GM12878 (cell line): ENCODE data around the gene FAM170B. TPM values are rescaled to one million over a fixed set of nuclear protein-coding genes. Genes with fewer than 3 reads are reported as not detected.

ENCODE experiments used
- ATAC-seq: fragments of 200-7000 bp; cut with Tn5 transposase; 3 replicates; pipeline ENCODE4 v1.9.1; 2020; ENCODE audit warnings: mild to moderate bottlenecking, moderate library complexity
- BruUV-seq: library from RNA; stranded (reverse); fragments of 400-500 nt; replicated peaks from 2 replicates; lab custom pipeline; 2021; lab: Mats Ljungman, UMichigan
- CTCF ChIA-PET: fragments of 300-600 bp; sonication (Branson Sonifier 250); formaldehyde crosslinking; extraction: SDS; loops from one replicate; lab custom pipeline; 2021; ENCODE audit warnings: inconsistent platforms; lab: Yijun Ruan, JAX
- POLR2A ChIA-PET: fragments of 350-600 bp; formaldehyde crosslinking; extraction: SDS; loops from one replicate; lab custom pipeline; 2021; ENCODE audit warnings: inconsistent platforms; lab: Charles Lee
- RAD21 ChIA-PET: fragments of 300-600 bp; sonication (Branson Sonifier 250); formaldehyde crosslinking; loops from one replicate; lab custom pipeline; 2023; ENCODE audit warnings: antibody characterized with exemption; ENCODE audit not compliant: unreplicated experiment; lab: Charles Lee
- SMC1A ChIA-PET: fragments of 300-600 bp; sonication (Branson Sonifier 250); formaldehyde crosslinking; loops from one replicate; lab custom pipeline; 2023; ENCODE audit not compliant: unreplicated experiment, uncharacterized antibody; lab: Charles Lee
- DNase-seq: peaks from one replicate; pipeline ENCODE4 v3.0.0-alpha.2; 2011; ENCODE audit warnings: low read depth, low spot score
- FAIRE-seq: peaks from 3 replicates; lab custom pipeline; 2011; peaks lifted over from hg19 to GRCh38; lab: Jason Lieb, UNC
- H2AFZ ChIP-seq: 2 replicates; pipeline ENCODE4 v1.6.0; 2011; ENCODE audit warnings: low read depth, low read length, control low read depth; ENCODE audit not compliant: control insufficient read depth
- H3K27ac ChIP-seq: 2 replicates; pipeline ENCODE4 v1.5.1; 2011; ENCODE audit warnings: control low read depth; ENCODE audit not compliant: control insufficient read depth, insufficient read depth
- H3K27me3 ChIP-seq, 2 experiments: replicated peaks in 1 of 2; 2 replicates each; pipeline versions ENCODE4 v1.6.0 to v1.6.1; 2011; ENCODE audit warnings: low read length in 1 of 2; ENCODE audit not compliant: control insufficient read depth in 2 of 2, insufficient read depth in 2 of 2
- H3K36me3 ChIP-seq, 2 experiments: 2 replicates each; pipeline ENCODE4 v1.5.1; 2011; ENCODE audit warnings: low read length in 1 of 2; ENCODE audit not compliant: control insufficient read depth in 2 of 2, insufficient read depth in 2 of 2
- H3K4me1 ChIP-seq: 2 replicates; pipeline ENCODE4 v1.6.1; 2011; ENCODE audit warnings: mild to moderate bottlenecking, low read length, moderate library complexity, mixed read lengths; ENCODE audit not compliant: control insufficient read depth, insufficient read depth
- H3K4me2 ChIP-seq: 2 replicates; pipeline ENCODE4 v1.6.0; 2011; ENCODE audit warnings: control low read depth; ENCODE audit not compliant: control insufficient read depth, insufficient read depth
- H3K4me3 ChIP-seq: fragments of 200-600 bp; sonication (generic); 2 replicates; pipeline ENCODE4 v1.5.1; 2016
- H3K79me2 ChIP-seq: 2 replicates; pipeline ENCODE4 v1.6.0; 2011; ENCODE audit warnings: low read length; ENCODE audit not compliant: control insufficient read depth, insufficient read depth
- H3K9ac ChIP-seq: 2 replicates; pipeline ENCODE4 v1.8.0; 2011; ENCODE audit warnings: low read length, control low read depth, mixed read lengths; ENCODE audit not compliant: control insufficient read depth, insufficient read depth
- H3K9me3 ChIP-seq: replicated peaks from 3 replicates; pipeline ENCODE4 v1.5.1; 2011; ENCODE audit warnings: mild to moderate bottlenecking, low read length; ENCODE audit not compliant: control insufficient read depth, insufficient read depth
- H4K20me1 ChIP-seq: 2 replicates; pipeline ENCODE4 v1.6.0; 2011; ENCODE audit not compliant: control insufficient read depth, insufficient read depth
- DPF2 ChIP-seq: fragments of 450-650 bp; IDR thresholded peaks from 2 replicates; pipeline ENCODE4 v1.6.1; 2017; ENCODE audit warnings: mild to moderate bottlenecking
- IKZF1 ChIP-seq: fragments of 450-650 bp; conservative IDR thresholded peaks from 2 replicates; pipeline ENCODE4 v1.6.1; 2017; ENCODE audit warnings: antibody characterized with exemption, mild to moderate bottlenecking
- MTA2 ChIP-seq: fragments of 450-650 bp; IDR thresholded peaks from 2 replicates; pipeline ENCODE4 v1.6.1; 2016; ENCODE audit warnings: low read depth, mild to moderate bottlenecking, moderate library complexity
- PAX5 ChIP-seq: IDR thresholded peaks from 2 replicates; pipeline ENCODE4 v1.6.1; 2011; ENCODE audit warnings: low read depth, low read length, borderline replicate concordance
- POLR2AphosphoS2 ChIP-seq: IDR thresholded peaks from 2 replicates; pipeline ENCODE4 v1.6.1; 2011; ENCODE audit warnings: low read depth, mild to moderate bottlenecking, low read length, improper control_type of control experiment, moderate library complexity
- SIX5 ChIP-seq: IDR thresholded peaks from 2 replicates; pipeline ENCODE4 v1.6.1; 2011; ENCODE audit warnings: mild to moderate bottlenecking, low read depth, low read length, moderate library complexity; ENCODE audit not compliant: severe bottlenecking
- SPI1 ChIP-seq: IDR thresholded peaks from 2 replicates; pipeline ENCODE4 v1.6.1; 2011; ENCODE audit warnings: low read depth, mild to moderate bottlenecking, low read length, moderate library complexity, borderline replicate concordance; ENCODE audit not compliant: insufficient read depth
- WGBS: methylation state at CpG from one replicate; pipeline ENCODE4 v1.1.6; 2016; ENCODE audit warnings: low lambda C conversion rate; ENCODE audit not compliant: insufficient replicate concordance, insufficient coverage; ENCODE audit errors: missing lambda C conversion rate; 5-methylcytosine and 5-hydroxymethylcytosine counted together
- in situ Hi-C: fragments of 300-500 bp; cut with MboI; formaldehyde crosslinking; loops from 9 replicates; pipeline ENCODE4 v1.14.3; 2018; ENCODE audit warnings: mixed read lengths
- intact Hi-C: fragments of 100-400 bp; cut with micrococcal nuclease; formaldehyde crosslinking; loops from one replicate; pipeline ENCODE4 v1.14.2; 2022; ENCODE audit not compliant: unreplicated experiment
- polyA plus RNA-seq, 11 experiments: library from polyadenylated mRNA; depleted of rRNA in 4 of 11; unstranded in 6 of 11; stranded (reverse) in 5 of 11; fragments of >200 nt; fragmentation: Nextera tagmentation in 4 of 11; fragmentation: Illumina TruSeq in 1 of 11; extraction: Ambion mirVana in 4 of 11; extraction: Trizol in 1 of 11; gene quantifications; 1 replicate in 1 of 11; 2 replicates in 10 of 11; pipeline versions ENCODE4 v1.2.1 to v1.2.3, GENCODE V29; 2011 to 2016; ENCODE audit warnings: inconsistent platforms in 2 of 11, missing spikeins in 2 of 11, low read depth in 1 of 11
- total RNA-seq, 4 experiments: library from RNA; depleted of rRNA in 3 of 4; stranded (reverse); fragments of >200 nt in 3 of 4; fragmentation: Illumina TruSeq in 1 of 4; extraction: Trizol in 1 of 4; gene quantifications; 2 replicates each; pipeline versions ENCODE4 v1.2.1 to v1.2.3, GENCODE V29; 2013 to 2021

FAM170B gene
- total and polyA plus RNA-seq, 10 of the 15 experiments (the other 5 are each of a cell fraction or from before 2014, with no cell fraction given): not detected

- intact Hi-C loops: loop anchor here (5.0 to 10.0 kb wide), 3 partner anchors 128 to 495 kb away; partner anchors contain the start of gene WDFY4
- RAD21 ChIA-PET: interaction anchor here (0.7 to 1.9 kb wide), 6 partner anchors 9 to 420 kb away, joined by 3 to 12 read pairs (median 5); partner anchors contain the start of gene TMEM273
- Histone ChIP-seq H3K9me3 (no peaks in the 10 kb centered on the region), H3K79me2 (no peaks in the 10 kb centered on the region; the same call in 1 of the 2 replicates), H3K36me3 (no peaks in the 10 kb centered on the region; a peak in 1 of 4 replicates), H2AFZ (peak overlapping the region; percentile 55), H3K4me2 (peak overlapping the region; percentile 62), H3K27ac (peak overlapping the region; percentile 8; the same call in 1 of the 2 replicates), H3K4me1 (peaks cover 56% of the 10 kb centered on the region), H3K4me3 (no peak overlapping the region), H4K20me1 (no peaks in the 10 kb centered on the region), H3K9ac (0 out of 2 replicates have a peak overlapping the region, but pooled peaks have one; percentile 9), H3K27me3 (no peaks in the 10 kb centered on the region)
- in situ Hi-C loops: loop anchor here (10.0 to 25.0 kb wide), 2 partner anchors 515 to 1457 kb away; no protein-coding TSS in a partner anchor
- BruUV-seq: no TSS peak
- FAIRE-seq (peak; percentile 41), ATAC-seq (peak; percentile 45), DNase-seq (no peak)
- SMC1A ChIA-PET: interaction anchor here (1.0 to 4.0 kb wide), 7 partner anchors 10 to 522 kb away, joined by 3 to 30 read pairs (median 4); partner anchors contain the start of gene TMEM273
- CTCF ChIA-PET: interaction anchor here (0.7 to 2.4 kb wide), 4 partner anchors 12 to 522 kb away, joined by 3 to 5 read pairs (median 4); no protein-coding TSS in a partner anchor
- 27% methylated on average over 10 of the region's 10 CpGs for WGBS
- POLR2A ChIA-PET: interaction anchor here (3.6 kb wide), 1 partner anchor 10 kb away, joined by 38 read pairs; the partner anchor contains the start of gene TMEM273
- TF ChIP-seq DPF2: peak; percentile 36; the same call in 1 of the 2 replicates
- TF ChIP-seq POLR2AphosphoS2: no peak
- TF ChIP-seq PAX5: 0 out of 2 replicates have a peak, but pooled peaks have one; percentile 23
- TF ChIP-seq MTA2: peak; percentile 71; the same call in 1 of the 2 replicates
- 0 out of 2 replicates have a peak, but pooled peaks have one; percentile 26 for TF ChIP-seq SPI1
- TF ChIP-seq SIX5: no peak
- TF ChIP-seq IKZF1: peak; percentile 35; the same call in 1 of the 2 replicates
Observed at GRCh38 chr10:49179699-49180443, 46.0 kb upstream of the FAM170B start.
